Stomach (tissue), 9 donors: ENCODE results near the gene SCARB2. TPM values are rescaled to one million over a fixed set of nuclear protein-coding genes. Genes with fewer than 3 reads are reported as not detected.

Experiments
- DNase-seq, 2 donors: peaks; one replicate each; pipeline versions ENCODE4 v3.0.0 to v3.0.0-alpha.2; 2013 to 2019
- H3K27ac ChIP-seq, 5 donors: fragments of 200-600 bp in 4 of 5; sonication (generic) in 4 of 5; one replicate each; pipeline ENCODE4 v1.5.1; 2013 to 2019; ENCODE audit warnings: mild to moderate bottlenecking in 1 of 5, moderate library complexity in 1 of 5
- H3K27me3 ChIP-seq, 3 donors: fragments of 200-600 bp; sonication (generic); one replicate each; pipeline ENCODE4 v1.5.1; 2017 to 2019; ENCODE audit warnings: mixed run types in 1 of 3
- H3K36me3 ChIP-seq, 4 donors: fragments of 200-600 bp; sonication (generic); 1 replicate in 3 of 4; 2 replicates in 1 of 4; pipeline ENCODE4 v1.5.1; 2016 to 2019
- H3K4me1 ChIP-seq, 4 donors: fragments of 200-600 bp; sonication (generic); one replicate each; pipeline ENCODE4 v1.5.1; 2016 to 2019
- H3K4me3 ChIP-seq, 4 donors: fragments of 200-600 bp; sonication (generic) in 3 of 4; one replicate each; pipeline ENCODE4 v1.5.1; 2016 to 2019; ENCODE audit warnings: mild to moderate bottlenecking in 1 of 4
- H3K9me3 ChIP-seq, 4 donors: fragments of 200-600 bp; sonication (generic); one replicate each; pipeline ENCODE4 v1.5.1; 2016 to 2019
- EP300 ChIP-seq: sonication (generic); formaldehyde crosslinking; IDR thresholded peaks from one replicate; pipeline ENCODE4 v1.6.1; 2017; ENCODE audit warnings: antibody characterized with exemption
- POLR2A ChIP-seq, 4 donors: fragments of 450-650 bp; IDR thresholded peaks; one replicate each; pipeline ENCODE4 v1.6.1; 2016; ENCODE audit warnings: antibody characterized with exemption in 4 of 4, control low read depth in 2 of 4, mild to moderate bottlenecking in 1 of 4, moderate library complexity in 1 of 4
- POLR2AphosphoS5 ChIP-seq, 3 donors: sonication (generic); formaldehyde crosslinking; IDR thresholded peaks; one replicate each; pipeline ENCODE4 v1.6.1; 2016; ENCODE audit warnings: antibody characterized with exemption in 3 of 3
- WGBS, 5 donors: extraction: QIAGEN DNeasy Blood & Tissue Kit in 3 of 5; methylation state at CpG; one replicate each; pipeline versions ENCODE4 v1.1.5 to v1.1.7; 2013 to 2018; 5-methylcytosine and 5-hydroxymethylcytosine counted together
- intact Hi-C: fragments of 100-400 bp; cut with DNase I; formaldehyde crosslinking; loops from one replicate; pipeline ENCODE4 v1.15.1; 2023; ENCODE audit warnings: low total_unique reads
- polyA plus RNA-seq, 3 donors: library from polyadenylated mRNA; stranded (reverse); fragments of 200-250 nt; gene quantifications; one replicate each; pipeline ENCODE4 v1.2.3, GENCODE V29; 2013
- total RNA-seq, 5 donors: library from RNA; depleted of rRNA; stranded (reverse); fragments of >200 nt; gene quantifications; one replicate each; pipeline versions ENCODE4 v1.1.0 to v1.2.3, GENCODE V29; 2014 to 2016
- TF ChIP-seq, protein P1 (sequence below), 7 experiments: fragments of 450-650 bp in 4 of 7; fragments of 200-600 bp in 3 of 7; sonication (generic) in 3 of 7; IDR thresholded peaks; one replicate each; pipeline ENCODE4 v1.5.1; 2016 to 2019; ENCODE audit warnings: antibody characterized with exemption in 7 of 7, control low read depth in 2 of 7, mild to moderate bottlenecking in 1 of 7
- donor health status: healthy with polysubstance abuse.
- donor health status: Bipolar disorder and iron deficiency.
- donor health status: healthy.

The SCARB2 gene
- total and polyA plus RNA-seq, 8 donors = 30.4 to 293 (median 88.0) TPM

DNA sequence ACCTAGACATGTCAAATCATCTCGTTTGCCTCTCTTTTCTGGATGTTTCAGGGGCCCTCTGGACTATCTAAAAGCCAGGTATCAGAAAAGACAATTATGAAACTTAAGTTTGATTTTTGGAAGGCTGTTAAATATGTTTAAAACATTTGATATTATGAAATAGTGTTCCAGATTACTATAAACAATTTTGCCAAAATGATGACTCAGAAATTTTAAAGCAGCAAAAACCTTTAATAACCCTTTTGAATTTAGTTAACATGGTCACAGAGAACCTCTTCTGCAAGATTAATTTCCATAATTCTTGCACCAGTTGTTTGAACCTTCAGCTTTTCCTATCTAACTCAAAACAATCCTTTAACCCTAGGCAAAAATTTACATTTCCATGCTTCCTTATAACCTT is 19.1 kb upstream of the SCARB2 start:
- H3K27me3 ChIP-seq = no peaks in the 10 kb centered on the region
- peaks cover 0 to 16% (median 5%) of the 10 kb centered on the region in 4 donors for H3K9me3 ChIP-seq
- 80 to 90% (median 83%) methylated on average over 1 of the region's 1 CpG for WGBS, 5 donors
- no peak for DNase-seq
- H3K4me3 ChIP-seq = no peak overlapping the region
- H3K36me3 ChIP-seq = no peaks in the 10 kb centered on the region
- no peak overlapping the region for H3K27ac ChIP-seq
- no peak for TF ChIP-seq POLR2AphosphoS5 (IDR thresholded peaks at IDR 0.05)
- TF ChIP-seq POLR2A (IDR thresholded peaks at IDR 0.05) = no peak
- TF ChIP-seq, protein P1, sequence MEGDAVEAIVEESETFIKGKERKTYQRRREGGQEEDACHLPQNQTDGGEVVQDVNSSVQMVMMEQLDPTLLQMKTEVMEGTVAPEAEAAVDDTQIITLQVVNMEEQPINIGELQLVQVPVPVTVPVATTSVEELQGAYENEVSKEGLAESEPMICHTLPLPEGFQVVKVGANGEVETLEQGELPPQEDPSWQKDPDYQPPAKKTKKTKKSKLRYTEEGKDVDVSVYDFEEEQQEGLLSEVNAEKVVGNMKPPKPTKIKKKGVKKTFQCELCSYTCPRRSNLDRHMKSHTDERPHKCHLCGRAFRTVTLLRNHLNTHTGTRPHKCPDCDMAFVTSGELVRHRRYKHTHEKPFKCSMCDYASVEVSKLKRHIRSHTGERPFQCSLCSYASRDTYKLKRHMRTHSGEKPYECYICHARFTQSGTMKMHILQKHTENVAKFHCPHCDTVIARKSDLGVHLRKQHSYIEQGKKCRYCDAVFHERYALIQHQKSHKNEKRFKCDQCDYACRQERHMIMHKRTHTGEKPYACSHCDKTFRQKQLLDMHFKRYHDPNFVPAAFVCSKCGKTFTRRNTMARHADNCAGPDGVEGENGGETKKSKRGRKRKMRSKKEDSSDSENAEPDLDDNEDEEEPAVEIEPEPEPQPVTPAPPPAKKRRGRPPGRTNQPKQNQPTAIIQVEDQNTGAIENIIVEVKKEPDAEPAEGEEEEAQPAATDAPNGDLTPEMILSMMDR (IDR thresholded peaks at IDR 0.05) = no peak
- no peak for TF ChIP-seq EP300
- peaks cover 0 to 36% (median 18%) of the 10 kb centered on the region in 4 donors for H3K4me1 ChIP-seq
- intact Hi-C loops = no loop called here

DNA sequence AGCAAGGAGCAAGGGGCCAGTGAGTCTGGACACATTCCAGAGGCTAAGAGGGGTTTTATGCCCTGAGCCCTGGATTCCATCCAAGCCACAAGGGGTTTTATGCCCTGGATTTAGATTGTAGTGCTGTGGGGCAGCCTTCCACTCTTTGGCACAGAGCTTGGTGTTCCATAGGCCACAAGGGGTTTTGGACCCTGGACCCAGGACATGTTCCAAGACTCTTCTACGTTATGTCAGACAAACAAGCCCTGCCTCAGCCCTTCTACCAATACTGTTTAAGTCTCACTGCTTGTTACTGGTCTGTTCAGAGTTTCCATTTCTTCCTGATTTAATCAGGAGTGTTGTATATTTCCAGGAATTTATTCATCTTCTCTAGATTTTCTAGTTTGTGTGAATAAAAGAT is 12.8 kb upstream of the SCARB2 start:
- H3K27ac ChIP-seq = no peak overlapping the region
- 0 to 21% (median 0%) methylated on average over 1 of the region's 1 CpG for WGBS, 5 donors
- DNase-seq = no peak
- H3K36me3 ChIP-seq = no peaks in the 10 kb centered on the region
- TF ChIP-seq POLR2A (IDR thresholded peaks at IDR 0.05) = no peak
- intact Hi-C loops = no loop called here
- H3K4me1 ChIP-seq = no peaks in the 10 kb centered on the region
- H3K27me3 ChIP-seq = no peaks in the 10 kb centered on the region
- no peak overlapping the region for H3K4me3 ChIP-seq
- H3K9me3 ChIP-seq = peaks cover 0 to 16% (median 5%) of the 10 kb centered on the region in 4 donors

GRCh38 chr4:76224171-76224570 is 10.5 kb upstream of the SCARB2 start:
- H3K9me3 ChIP-seq = peaks cover 0 to 13% (median 5%) of the 10 kb centered on the region in 4 donors
- intact Hi-C loops = no loop called here
- DNase-seq = no peak
- H3K36me3 ChIP-seq = no peaks in the 10 kb centered on the region
- H3K4me1 ChIP-seq = peaks cover 4 to 8% (median 7%) of the 10 kb centered on the region in 4 donors
- no peak overlapping the region for H3K4me3 ChIP-seq
- TF ChIP-seq, protein P1 (IDR thresholded peaks at IDR 0.05) = no peak
- TF ChIP-seq POLR2A (IDR thresholded peaks at IDR 0.05) (no peak), POLR2AphosphoS5 (IDR thresholded peaks at IDR 0.05) (no peak), EP300 (no peak)
- H3K27me3 ChIP-seq = no peaks in the 10 kb centered on the region
- no peak overlapping the region for H3K27ac ChIP-seq
- WGBS, 5 donors = 71 to 87% (median 79%) methylated on average over 3 of the region's 3 CpGs

DNA sequence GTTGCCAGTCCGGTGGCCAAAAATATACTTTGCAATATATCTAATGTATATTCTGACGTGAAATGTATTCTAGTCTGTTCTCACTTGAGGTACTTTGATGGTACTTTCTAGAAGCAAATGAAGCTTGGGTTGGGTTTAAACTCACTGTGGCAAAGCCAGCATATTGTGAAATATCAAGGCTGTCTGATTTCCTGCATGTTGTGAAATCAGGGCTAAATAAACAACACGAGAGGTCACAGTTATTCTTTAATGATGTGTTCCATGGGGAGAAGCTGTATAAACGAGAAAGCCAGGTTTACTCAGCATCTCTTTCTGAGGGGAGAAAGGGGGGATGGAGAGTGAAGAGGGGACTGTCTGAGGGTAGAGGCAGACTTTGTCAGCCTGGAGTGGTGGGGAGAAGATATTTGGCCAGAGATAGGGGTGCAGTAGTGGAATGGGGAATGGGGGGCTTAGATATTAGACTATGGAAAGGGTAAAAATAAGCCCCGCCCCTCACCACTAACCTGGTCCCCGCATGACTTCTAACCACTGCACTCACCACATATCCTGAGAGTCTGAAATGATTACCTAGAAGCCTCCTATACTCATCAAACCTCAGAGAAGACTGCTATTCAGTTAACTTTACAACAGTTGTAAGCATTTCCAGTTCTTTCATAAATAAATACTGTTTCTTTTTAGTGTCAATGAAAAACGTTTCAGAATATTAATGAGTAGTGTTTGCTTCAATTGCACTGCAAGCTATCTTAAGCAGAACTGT is 5.9 kb upstream of the SCARB2 start:
- H3K27ac ChIP-seq = peak overlapping the region; percentile 9 to 55 (median 52)
- no peaks in the 10 kb centered on the region for H3K9me3 ChIP-seq
- H3K27me3 ChIP-seq = no peaks in the 10 kb centered on the region
- H3K4me1 ChIP-seq = peaks cover 30 to 39% (median 38%) of the 10 kb centered on the region in 4 donors
- H3K36me3 ChIP-seq = no peaks in the 10 kb centered on the region
- no peak overlapping the region for H3K4me3 ChIP-seq
- TF ChIP-seq POLR2AphosphoS5 (IDR thresholded peaks at IDR 0.05) = peak; percentile 33 to 84 (median 70)
- no peak for TF ChIP-seq EP300
- TF ChIP-seq POLR2A (IDR thresholded peaks at IDR 0.05) = no peak
- intact Hi-C loops = no loop called here
- WGBS, 5 donors = 47 to 56% (median 51%) methylated on average over 7 of the region's 7 CpGs
- DNase-seq = no peak

- Histone ChIP-seq H3K36me3 (no peaks in the 10 kb centered on the region), H3K27me3 (no peaks in the 10 kb centered on the region), H3K9me3 (no peaks in the 10 kb centered on the region), H3K4me3 (no peak overlapping the region), H3K27ac (peak overlapping the region in 2 of 5 donors; percentile 11 to 17), H3K4me1 (peaks cover 34 to 53% (median 49%) of the 10 kb centered on the region in 4 donors)
- 81 to 90% (median 85%) methylated on average over 6 of the region's 6 CpGs for WGBS, 5 donors
- intact Hi-C loops = no loop called here
- TF ChIP-seq POLR2A (IDR thresholded peaks at IDR 0.05) = no peak
- no peak for TF ChIP-seq EP300
- no peak for TF ChIP-seq POLR2AphosphoS5 (IDR thresholded peaks at IDR 0.05)
- TF ChIP-seq, protein P1 (IDR thresholded peaks at IDR 0.05) = no peak
- DNase-seq = no peak
Observed at GRCh38 chr4:76216975-76217814, 3.6 kb upstream of the SCARB2 start.
